HepG2 (cell line): ENCODE data around the gene GRID1. TPM values are rescaled to one million over a fixed set of nuclear protein-coding genes. Genes with fewer than 3 reads are reported as not detected.

Experiments
- DZIP1 ChIP-seq: sonication (generic); formaldehyde crosslinking; IDR thresholded peaks from 2 replicates; pipeline ENCODE4 v1.5.0; 2020; ENCODE audit warnings: mild to moderate bottlenecking, missing genetic modification reagents
- FOXO1 ChIP-seq: sonication (generic); formaldehyde crosslinking; IDR thresholded peaks from 2 replicates; pipeline ENCODE4 v1.4.0; 2020; ENCODE audit warnings: missing genetic modification reagents
- HCFC1 ChIP-seq: fragments of 150-350 bp; IDR thresholded peaks from 2 replicates; pipeline ENCODE4 v1.6.1; 2014; ENCODE audit warnings: low read depth, low read length
- HDAC6 ChIP-seq: fragments of 200-600 bp; sonication (generic); IDR thresholded peaks from 2 replicates; pipeline ENCODE4 v1.7.0; 2017; ENCODE audit warnings: mild to moderate bottlenecking, antibody characterized with exemption, low read length, low read depth
- HINFP ChIP-seq: sonication (generic); formaldehyde crosslinking; IDR thresholded peaks from 2 replicates; pipeline ENCODE4 v1.4.0; 2020; ENCODE audit warnings: low read depth, mild to moderate bottlenecking, missing genetic modification reagents
- HMGXB4 ChIP-seq, 2 experiments: sonication (generic) in 1 of 2; formaldehyde crosslinking in 1 of 2; IDR thresholded peaks; 2 replicates each; pipeline versions ENCODE4 v1.4.0 to v1.6.1; 2018 to 2020; ENCODE audit warnings: missing genetic modification reagents in 2 of 2, borderline replicate concordance in 1 of 2, low read depth in 1 of 2, mild to moderate bottlenecking in 1 of 2, missing biosample characterization in 1 of 2
- JDP2 ChIP-seq: sonication (generic); formaldehyde crosslinking; IDR thresholded peaks from 2 replicates; pipeline ENCODE4 v1.8.1; 2022; ENCODE audit warnings: missing genetic modification reagents, borderline replicate concordance
- NFE2L1 ChIP-seq: sonication (generic); formaldehyde crosslinking; IDR thresholded peaks from 2 replicates; pipeline ENCODE4 v1.4.0; 2020; ENCODE audit warnings: missing genetic modification reagents, mild to moderate bottlenecking, borderline replicate concordance
- SIN3A ChIP-seq: IDR thresholded peaks from 2 replicates; pipeline ENCODE4 v1.6.1; 2011; ENCODE audit warnings: low read depth, mild to moderate bottlenecking, control low read depth, low read length, borderline replicate concordance
- SMYD3 ChIP-seq: sonication (generic); formaldehyde crosslinking; IDR thresholded peaks from 2 replicates; pipeline ENCODE4 v1.8.1; 2023; ENCODE audit warnings: mild to moderate bottlenecking, missing genetic modification reagents
- YEATS4 ChIP-seq: sonication (generic); formaldehyde crosslinking; IDR thresholded peaks from 2 replicates; pipeline ENCODE4 v1.4.0; 2020; ENCODE audit warnings: missing genetic modification reagents, borderline replicate concordance
- ZBTB2 ChIP-seq: sonication (generic); formaldehyde crosslinking; IDR thresholded peaks from 2 replicates; pipeline ENCODE4 v1.8.0; 2022; ENCODE audit warnings: low read depth, missing genetic modification reagents
- ZKSCAN8 ChIP-seq: IDR thresholded peaks from 2 replicates; pipeline ENCODE4 v1.6.1; 2016; ENCODE audit warnings: borderline replicate concordance, missing genetic modification reagents, missing compliant biosample characterization
- ZNF10 ChIP-seq: sonication (generic); formaldehyde crosslinking; IDR thresholded peaks from 2 replicates; pipeline ENCODE4 v1.4.0; 2020; ENCODE audit warnings: mild to moderate bottlenecking, low read depth, missing genetic modification reagents, borderline replicate concordance
- ZNF138 ChIP-seq: sonication (generic); formaldehyde crosslinking; IDR thresholded peaks from 2 replicates; pipeline ENCODE4 v1.5.0; 2020; ENCODE audit warnings: mild to moderate bottlenecking, low read depth, missing genetic modification reagents
- ZNF282 ChIP-seq: fragments of 450-650 bp; IDR thresholded peaks from 2 replicates; pipeline ENCODE4 v1.6.1; 2018; ENCODE audit not compliant: partially characterized antibody
- ZNF350 ChIP-seq: sonication (generic); formaldehyde crosslinking; IDR thresholded peaks from 2 replicates; pipeline ENCODE4 v1.4.0; 2020; ENCODE audit warnings: mild to moderate bottlenecking, low read depth, missing genetic modification reagents, borderline replicate concordance
- ZNF616 ChIP-seq: sonication (generic); formaldehyde crosslinking; IDR thresholded peaks from 2 replicates; pipeline ENCODE4 v1.5.0; 2020; ENCODE audit warnings: low read depth, mild to moderate bottlenecking, missing genetic modification reagents
- ZNF660 ChIP-seq: sonication (generic); formaldehyde crosslinking; IDR thresholded peaks from 2 replicates; pipeline ENCODE4 v1.5.1; 2020; ENCODE audit warnings: mild to moderate bottlenecking, low read depth, missing genetic modification reagents, borderline replicate concordance
- ZNF775 ChIP-seq: sonication (generic); formaldehyde crosslinking; IDR thresholded peaks from 2 replicates; pipeline ENCODE4 v1.4.0; 2020; ENCODE audit warnings: missing genetic modification reagents, mild to moderate bottlenecking, moderate library complexity, borderline replicate concordance
- polyA plus RNA-seq, 8 experiments: library from polyadenylated mRNA; depleted of rRNA in 3 of 8; stranded (reverse) in 7 of 8; unstranded in 1 of 8; fragments of >200 nt; fragmentation: Illumina TruSeq in 4 of 8; extraction: Trizol in 4 of 8; gene quantifications; 2 replicates each; pipeline versions ENCODE4 v1.2.1 to v1.2.3, GENCODE V29; 2011 to 2016; ENCODE audit warnings: low read depth in 4 of 8, missing spikeins in 1 of 8, mixed read lengths in 1 of 8; ENCODE audit not compliant: insufficient read depth in 1 of 8
- total RNA-seq, 5 experiments: library from RNA; depleted of rRNA; stranded (reverse); fragments of >200 nt; fragmentation: Illumina TruSeq; extraction: Trizol; gene quantifications; 2 replicates each; pipeline ENCODE4 v1.2.3, GENCODE V29; 2016; ENCODE audit warnings: low read depth in 1 of 5

GRID1 gene
- total and polyA plus RNA-seq, 2 of the 13 experiments (the other 11 are each of a cell fraction or from before 2014, with no cell fraction given), result 0.05 TPM; not detected in 1

- TF ChIP-seq HMGXB4 (CRISPR knock-in tag; IDR thresholded peaks at IDR 0.05; ENCODE audit: borderline replicate concordance in 1 of 2, low read depth in 1 of 2), result peak; percentile 97 to 99
- no peak for TF ChIP-seq JDP2 (CRISPR knock-in tag)
- TF ChIP-seq ZNF282, result no peak
- peak; percentile 59; the same call in 1 of the 2 replicates for TF ChIP-seq ZKSCAN8 (CRISPR knock-in tag)
- no peak for TF ChIP-seq DZIP1
- peak; percentile 34; the same call in 1 of the 2 replicates for TF ChIP-seq YEATS4 (CRISPR knock-in tag)
- peak; percentile 87; the same call in 1 of the 2 replicates for TF ChIP-seq NFE2L1 (CRISPR knock-in tag)
- TF ChIP-seq ZNF350 (CRISPR knock-in tag), result peak; percentile 64; the same call in 1 of the 2 replicates
- 0 out of 2 replicates have a peak, but pooled peaks have one; percentile 31 for TF ChIP-seq HINFP (CRISPR knock-in tag)
- peak; percentile 70 for TF ChIP-seq ZBTB2
- TF ChIP-seq ZNF138 (CRISPR knock-in tag), result no peak
- peak; percentile 31; the same call in 1 of the 2 replicates for TF ChIP-seq ZNF775 (CRISPR knock-in tag)
- TF ChIP-seq ZNF10 (CRISPR knock-in tag), result no peak
- TF ChIP-seq ZNF616 (CRISPR knock-in tag), result peak; percentile 45; the same call in 1 of the 2 replicates
- TF ChIP-seq SIN3A, result peak; percentile 48; the same call in 1 of the 2 replicates
- TF ChIP-seq HDAC6, result no peak
- peak; percentile 25; the same call in 1 of the 2 replicates for TF ChIP-seq SMYD3 (CRISPR knock-in tag)
- no peak for TF ChIP-seq HCFC1
- TF ChIP-seq ZNF660 (CRISPR knock-in tag), result no peak; the same call in 1 of the 2 replicates
- TF ChIP-seq FOXO1 (CRISPR knock-in tag), result peak; percentile 43
These were observed 33.5 kb upstream of the GRID1 start (continued) for GRCh38 chr10:86399879-86400704.
